ENCODE results near the gene CCDC179. TPM values are rescaled to one million over a fixed set of nuclear protein-coding genes. Genes with fewer than 3 reads are reported as not detected.

CCDC179 gene
- total RNA-seq, 4 donors from 2014 or later = not detected

DNA sequence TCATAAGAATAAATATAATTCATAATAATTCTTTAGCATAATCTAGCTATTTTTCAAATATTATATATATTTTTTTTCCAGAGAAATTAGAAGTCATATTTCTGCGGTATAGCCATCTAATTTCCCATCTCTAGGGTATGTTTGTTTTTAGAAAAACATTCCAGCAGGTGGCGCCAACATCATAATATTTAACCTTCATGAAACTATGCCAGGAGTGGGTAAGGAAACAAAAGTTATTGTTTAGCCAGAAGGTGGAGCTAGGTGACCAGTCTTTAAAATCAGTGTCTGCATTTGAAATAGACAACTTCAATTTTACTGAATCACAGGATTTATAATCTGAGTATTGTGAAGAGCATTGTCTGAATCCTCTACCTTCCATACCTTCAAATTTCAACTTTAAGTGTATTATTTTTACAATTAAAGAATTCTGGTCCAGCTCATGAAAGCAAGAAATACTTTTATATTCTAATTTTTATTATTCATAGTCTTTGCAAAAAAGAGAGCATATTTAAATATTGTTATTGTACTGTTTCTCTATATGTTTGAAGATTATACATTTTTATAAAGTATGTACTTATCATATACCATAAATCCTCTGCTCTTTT, 15.7 kb upstream of the CCDC179 start:
- intact Hi-C loops (cut with DNase I; ENCODE audit: low total_unique reads) = no loop called here
- ATAC-seq (peak; percentile 66 to 80), DNase-seq (peak; percentile 21 to 28)
- no peaks in the 10 kb centered on the region for H3K4me1 ChIP-seq
- H3K4me3 ChIP-seq = no peak overlapping the region
- no peak overlapping the region for H3K27ac ChIP-seq
- in situ Hi-C loops (cut with MboI; ENCODE audit: low sequenced_read_pairs in 4 of 4) = no loop called here
- no peaks in the 10 kb centered on the region for H3K9me3 ChIP-seq
- no peaks in the 10 kb centered on the region for H3K36me3 ChIP-seq
- TF ChIP-seq POLR2A (IDR thresholded peaks at IDR 0.05) = no peak
- TF ChIP-seq, protein P1, sequence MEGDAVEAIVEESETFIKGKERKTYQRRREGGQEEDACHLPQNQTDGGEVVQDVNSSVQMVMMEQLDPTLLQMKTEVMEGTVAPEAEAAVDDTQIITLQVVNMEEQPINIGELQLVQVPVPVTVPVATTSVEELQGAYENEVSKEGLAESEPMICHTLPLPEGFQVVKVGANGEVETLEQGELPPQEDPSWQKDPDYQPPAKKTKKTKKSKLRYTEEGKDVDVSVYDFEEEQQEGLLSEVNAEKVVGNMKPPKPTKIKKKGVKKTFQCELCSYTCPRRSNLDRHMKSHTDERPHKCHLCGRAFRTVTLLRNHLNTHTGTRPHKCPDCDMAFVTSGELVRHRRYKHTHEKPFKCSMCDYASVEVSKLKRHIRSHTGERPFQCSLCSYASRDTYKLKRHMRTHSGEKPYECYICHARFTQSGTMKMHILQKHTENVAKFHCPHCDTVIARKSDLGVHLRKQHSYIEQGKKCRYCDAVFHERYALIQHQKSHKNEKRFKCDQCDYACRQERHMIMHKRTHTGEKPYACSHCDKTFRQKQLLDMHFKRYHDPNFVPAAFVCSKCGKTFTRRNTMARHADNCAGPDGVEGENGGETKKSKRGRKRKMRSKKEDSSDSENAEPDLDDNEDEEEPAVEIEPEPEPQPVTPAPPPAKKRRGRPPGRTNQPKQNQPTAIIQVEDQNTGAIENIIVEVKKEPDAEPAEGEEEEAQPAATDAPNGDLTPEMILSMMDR (IDR thresholded peaks at IDR 0.05 in 4 of 5, conservative IDR thresholded peaks at IDR 0.05 in 1 of 5) = peak in 4 of 5 experiments; percentile 24 to 65 (median 54)
- no peaks in the 10 kb centered on the region for H3K27me3 ChIP-seq

DNA sequence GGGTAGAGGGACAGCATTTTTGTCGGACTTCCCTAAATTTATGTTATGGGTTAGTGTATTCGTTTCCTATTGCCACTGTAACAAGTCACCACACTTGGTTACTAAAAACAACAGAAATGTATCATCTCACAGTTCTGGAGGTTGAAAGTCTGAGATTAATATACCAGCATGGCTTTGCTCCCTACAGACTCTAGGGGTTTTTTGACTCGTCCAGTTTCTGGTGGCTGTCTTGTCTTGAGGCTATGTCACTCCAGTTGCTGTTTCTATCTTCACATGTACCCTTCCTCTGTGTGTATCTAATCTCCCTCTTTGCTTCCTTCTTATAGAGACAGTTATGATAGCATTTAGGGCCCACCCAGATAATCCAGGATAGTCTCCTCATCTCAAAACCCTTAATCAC, 9.1 kb upstream of the CCDC179 start:
- in situ Hi-C loops (cut with MboI; ENCODE audit: low sequenced_read_pairs in 4 of 4) (no loop called here), intact Hi-C loops (cut with DNase I; ENCODE audit: low total_unique reads) (no loop called here)
- Histone ChIP-seq H3K4me1 (no peaks in the 10 kb centered on the region), H3K9me3 (no peaks in the 10 kb centered on the region), H3K4me3 (no peak overlapping the region), H3K27ac (no peak overlapping the region), H3K36me3 (no peaks in the 10 kb centered on the region), H3K27me3 (no peaks in the 10 kb centered on the region)
- no peak for TF ChIP-seq POLR2A (IDR thresholded peaks at IDR 0.05)
- TF ChIP-seq, protein P1 (IDR thresholded peaks at IDR 0.05 in 4 of 5, conservative IDR thresholded peaks at IDR 0.05 in 1 of 5) = no peak
- ATAC-seq (no peak), DNase-seq (no peak)

DNA sequence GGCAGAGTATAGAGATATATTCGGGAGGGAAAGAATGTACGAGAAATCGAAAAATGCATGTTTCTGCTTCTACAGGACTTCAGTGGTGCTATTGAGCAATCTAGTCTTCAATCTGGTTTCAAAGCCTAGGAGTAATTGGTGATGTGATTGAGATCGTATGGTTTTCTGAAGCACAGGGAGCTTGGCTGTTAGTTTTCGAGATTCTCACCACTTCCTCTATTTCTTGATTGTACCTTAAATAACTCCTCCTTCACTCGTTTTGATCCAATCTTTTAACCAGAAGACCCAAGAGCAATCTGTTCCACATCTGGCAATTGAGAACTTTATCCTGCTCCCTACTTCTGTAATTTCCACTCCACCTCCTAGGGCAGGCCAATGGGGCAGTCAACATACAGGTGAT, 518 bp downstream of the CCDC179 start:
- no peak overlapping the region for H3K27ac ChIP-seq
- no peaks in the 10 kb centered on the region for H3K9me3 ChIP-seq
- H3K4me1 ChIP-seq = no peaks in the 10 kb centered on the region
- intact Hi-C loops (cut with DNase I; ENCODE audit: low total_unique reads) (no loop called here), in situ Hi-C loops (cut with MboI; ENCODE audit: low sequenced_read_pairs in 4 of 4) (no loop called here)
- no peak for DNase-seq
- no peak overlapping the region for H3K4me3 ChIP-seq
- no peak for TF ChIP-seq POLR2A (IDR thresholded peaks at IDR 0.05)
- TF ChIP-seq, protein P1 (IDR thresholded peaks at IDR 0.05 in 4 of 5, conservative IDR thresholded peaks at IDR 0.05 in 1 of 5) = no peak
- H3K36me3 ChIP-seq = no peaks in the 10 kb centered on the region
- H3K27me3 ChIP-seq = no peaks in the 10 kb centered on the region
- no peak for ATAC-seq

DNA sequence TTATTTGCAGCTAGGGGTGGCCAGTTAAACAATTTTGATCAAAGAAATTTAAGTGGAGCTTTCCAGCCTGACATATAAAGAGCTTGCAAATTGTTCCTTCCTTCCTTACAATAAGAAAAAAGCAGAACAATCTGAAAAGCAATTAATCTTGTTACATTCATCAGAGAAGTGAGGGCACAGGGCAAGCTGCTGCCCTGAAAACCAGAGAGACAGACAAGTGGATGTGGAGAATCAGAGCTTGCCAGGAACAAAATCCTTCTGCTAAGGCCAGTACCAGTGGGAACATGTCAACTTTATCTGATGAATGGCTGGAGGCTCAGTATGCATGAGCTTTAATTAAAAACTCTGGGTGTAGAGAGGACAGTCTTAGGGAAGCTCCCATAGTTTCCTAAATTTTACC, 8.8 kb downstream of the CCDC179 start:
- Histone ChIP-seq H3K27ac (no peak overlapping the region), H3K9me3 (no peaks in the 10 kb centered on the region), H3K4me1 (no peaks in the 10 kb centered on the region), H3K4me3 (no peak overlapping the region), H3K36me3 (no peaks in the 10 kb centered on the region), H3K27me3 (no peaks in the 10 kb centered on the region)
- no peak for ATAC-seq
- in situ Hi-C loops (cut with MboI; ENCODE audit: low sequenced_read_pairs in 4 of 4) = no loop called here
- no peak for DNase-seq
- TF ChIP-seq, protein P1 (IDR thresholded peaks at IDR 0.05 in 4 of 5, conservative IDR thresholded peaks at IDR 0.05 in 1 of 5) = no peak
- no peak for TF ChIP-seq POLR2A (IDR thresholded peaks at IDR 0.05)
- intact Hi-C loops (cut with DNase I; ENCODE audit: low total_unique reads) = no loop called here

DNA sequence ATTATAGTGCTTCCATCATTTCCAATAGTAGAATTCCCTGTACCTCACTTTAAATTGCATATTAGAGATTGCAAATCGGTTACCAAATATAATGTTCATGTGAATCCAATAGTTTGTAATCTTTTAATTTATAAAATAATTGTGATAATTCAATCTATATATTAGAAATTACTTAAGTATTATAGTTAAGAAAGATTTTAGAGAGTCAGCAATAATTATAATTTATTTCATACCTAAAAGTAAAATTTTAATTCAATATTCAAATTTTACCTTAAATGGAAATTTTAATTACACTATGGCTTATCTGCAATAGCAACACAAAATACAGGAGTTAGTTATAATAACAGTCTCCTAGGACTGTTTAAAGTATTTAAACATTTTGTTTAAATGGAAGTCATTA, 13.5 kb downstream of the CCDC179 start:
- DNase-seq (no peak), ATAC-seq (no peak)
- Histone ChIP-seq H3K27me3 (no peaks in the 10 kb centered on the region), H3K36me3 (no peaks in the 10 kb centered on the region), H3K9me3 (no peaks in the 10 kb centered on the region), H3K4me1 (no peaks in the 10 kb centered on the region), H3K27ac (no peak overlapping the region), H3K4me3 (no peak overlapping the region)
- intact Hi-C loops (cut with DNase I; ENCODE audit: low total_unique reads) = no loop called here
- TF ChIP-seq POLR2A (IDR thresholded peaks at IDR 0.05) = no peak
- TF ChIP-seq, protein P1 (IDR thresholded peaks at IDR 0.05 in 4 of 5, conservative IDR thresholded peaks at IDR 0.05 in 1 of 5) = no peak
- in situ Hi-C loops (cut with MboI; ENCODE audit: low sequenced_read_pairs in 4 of 4) = no loop called here

All from gastrocnemius medialis (tissue), 4 donors.